Neural cell (in vitro differentiated cells): ENCODE measurements around the gene GRSF1. TPM values are rescaled to one million over a fixed set of nuclear protein-coding genes. Genes with fewer than 3 reads are reported as not detected.

ENCODE experiments used
- H2AFZ ChIP-seq: fragments of 200-600, 300-800 bp; sonication (generic), shearing (Covaris generic); 2 replicates; pipeline ENCODE4 v1.6.0; 2014; ENCODE audit warnings: low read depth, mild to moderate bottlenecking, antibody characterized with exemption, low read length, moderate library complexity
- H3F3A ChIP-seq: fragments of 200-600 bp; shearing (Covaris generic); 2 replicates; pipeline ENCODE4 v1.6.1; 2016; ENCODE audit warnings: mild to moderate bottlenecking, moderate library complexity, mixed read lengths, antibody characterized with exemption, low read length; ENCODE audit not compliant: insufficient read depth, poor library complexity, severe bottlenecking
- H3K27ac ChIP-seq: fragments of 200-600, 300-800 bp; sonication (generic), shearing (Covaris generic); 2 replicates; pipeline ENCODE4 v1.5.1; 2014; ENCODE audit warnings: mild to moderate bottlenecking, low read length, moderate library complexity
- H3K27me3 ChIP-seq: fragments of 300-800, 200-600 bp; sonication (generic), shearing (Covaris generic); 2 replicates; pipeline ENCODE4 v1.6.0; 2014; ENCODE audit warnings: mild to moderate bottlenecking, low read depth, low read length, moderate library complexity; ENCODE audit not compliant: insufficient read depth
- H3K36me3 ChIP-seq: fragments of 300-800, 200-600 bp; sonication (generic), shearing (Covaris generic); 2 replicates; pipeline ENCODE4 v1.5.1; 2014; ENCODE audit warnings: mild to moderate bottlenecking, antibody characterized with exemption, low read length, moderate library complexity; ENCODE audit not compliant: insufficient read depth
- H3K4me2 ChIP-seq: fragments of 300-800, 200-600 bp; sonication (generic), shearing (Covaris generic); 2 replicates; pipeline ENCODE4 v1.6.0; 2014; ENCODE audit warnings: mild to moderate bottlenecking, low read length
- H3K4me3 ChIP-seq: fragments of 300-800, 200-600 bp; sonication (generic), shearing (Covaris generic); 2 replicates; pipeline ENCODE4 v1.5.1; 2014; ENCODE audit warnings: mild to moderate bottlenecking, low read length, moderate library complexity
- H3K79me2 ChIP-seq: fragments of 200-600 bp; shearing (Covaris generic); replicated peaks from 2 replicates; pipeline ENCODE4 v1.6.0; 2014; ENCODE audit warnings: mild to moderate bottlenecking, low read length, moderate library complexity; ENCODE audit not compliant: insufficient read depth
- H3K9ac ChIP-seq: fragments of 300-800, 200-600 bp; sonication (generic), shearing (Covaris generic); 2 replicates; pipeline ENCODE4 v1.6.1; 2016; ENCODE audit warnings: mild to moderate bottlenecking, low read length, mixed read lengths
- H3K9me2 ChIP-seq: fragments of 200-600 bp; shearing (Covaris generic); 2 replicates; pipeline ENCODE4 v1.6.1; 2016; ENCODE audit warnings: mild to moderate bottlenecking, low read length, mixed read lengths; ENCODE audit not compliant: insufficient read depth
- H3K9me3 ChIP-seq: fragments of 200-600, 300-800 bp; sonication (generic), shearing (Covaris generic); 2 replicates; pipeline ENCODE4 v1.6.1; 2016; ENCODE audit warnings: mild to moderate bottlenecking, mixed run types, low read length, moderate library complexity, mixed read lengths
- H4K20me1 ChIP-seq: fragments of 200-600 bp; shearing (Covaris generic); 2 replicates; pipeline ENCODE4 v1.6.1; 2016; ENCODE audit warnings: mild to moderate bottlenecking, mixed run types; ENCODE audit not compliant: insufficient read depth
- EP300 ChIP-seq: fragments of 450-650 bp; conservative IDR thresholded peaks from 2 replicates; pipeline ENCODE4 v1.6.1; 2014; ENCODE audit warnings: antibody characterized with exemption, mild to moderate bottlenecking, moderate library complexity; ENCODE audit not compliant: poor library complexity, severe bottlenecking
- EZH2 ChIP-seq: fragments of 200-600, 300-800 bp; shearing (Covaris generic), sonication (generic); IDR thresholded peaks from 2 replicates; pipeline ENCODE4 v1.6.1; 2014; ENCODE audit warnings: antibody characterized with exemption, low read length, borderline replicate concordance, mild to moderate bottlenecking; ENCODE audit not compliant: insufficient read depth, poor library complexity, severe bottlenecking
- MXI1 ChIP-seq: fragments of 450-650 bp; conservative IDR thresholded peaks from 2 replicates; pipeline ENCODE4 v1.6.1; 2014; ENCODE audit warnings: antibody characterized with exemption, mild to moderate bottlenecking; ENCODE audit not compliant: poor library complexity, severe bottlenecking
- POLR2AphosphoS5 ChIP-seq: IDR thresholded peaks from 2 replicates; pipeline ENCODE4 v1.6.1; 2012
- RAD21 ChIP-seq: fragments of 450-650 bp; conservative IDR thresholded peaks from 2 replicates; pipeline ENCODE4 v1.6.1; 2014; ENCODE audit warnings: antibody characterized with exemption, mild to moderate bottlenecking, moderate library complexity
- REST ChIP-seq: IDR thresholded peaks from 2 replicates; pipeline ENCODE4 v1.6.1; 2012; ENCODE audit warnings: borderline replicate concordance
- SMC3 ChIP-seq: fragments of 450-650 bp; conservative IDR thresholded peaks from 2 replicates; pipeline ENCODE4 v1.6.1; 2014; ENCODE audit warnings: antibody characterized with exemption, mild to moderate bottlenecking, moderate library complexity; ENCODE audit not compliant: poor library complexity
- TAF1 ChIP-seq: IDR thresholded peaks from 2 replicates; pipeline ENCODE4 v1.6.1; 2012; ENCODE audit warnings: low read depth
- polyA plus RNA-seq: library from polyadenylated mRNA; depleted of rRNA; stranded (reverse); fragments of >200 nt; gene quantifications from 2 replicates; pipeline ENCODE4 v1.2.3, GENCODE V29; 2014
- small RNA-seq, 3 experiments: library from RNA; depleted of rRNA; stranded (forward); fragments of <200 nt; gene quantifications; one replicate each; pipeline ENCODE3, GENCODE V24; 2012
- TF ChIP-seq, protein P1 (sequence below): fragments of 450-650 bp; IDR thresholded peaks from 2 replicates; pipeline ENCODE4 v1.5.1; 2014; ENCODE audit warnings: antibody characterized with exemption, mild to moderate bottlenecking, moderate library complexity; ENCODE audit not compliant: poor library complexity, severe bottlenecking

Gene GRSF1
- polyA plus RNA-seq, 1 donor from 2014 or later, result 85.5 TPM

DNA sequence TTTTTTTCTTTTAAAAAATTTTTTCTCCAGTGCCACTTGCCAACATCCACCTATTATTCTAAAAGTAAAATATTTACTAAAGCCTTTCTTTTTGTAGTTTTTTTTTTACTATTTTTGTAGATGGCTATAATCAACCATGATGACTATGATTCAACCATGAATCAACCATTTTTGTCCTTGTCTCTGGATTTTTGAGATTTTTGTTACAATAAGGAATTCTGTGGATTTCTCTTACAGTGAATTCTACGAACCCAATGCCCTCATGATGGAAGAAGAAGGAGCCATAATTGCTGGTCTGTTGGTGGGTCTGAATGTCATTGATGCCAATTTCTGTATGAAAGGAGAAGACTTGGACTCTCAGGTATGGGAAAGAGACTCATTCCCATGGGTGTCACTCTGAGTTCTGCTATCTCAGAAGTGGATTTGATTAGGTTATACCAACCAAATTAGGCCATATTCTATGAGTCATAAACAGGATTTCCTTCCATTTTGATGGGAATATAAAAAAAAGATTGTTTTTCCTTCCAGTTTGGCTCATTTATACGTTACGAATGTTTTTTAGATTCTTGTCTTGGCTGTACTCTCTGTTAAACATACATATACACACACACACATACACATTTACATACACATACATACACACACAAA is 71.3 kb downstream of the GRSF1 start:
- TF ChIP-seq, protein P1, sequence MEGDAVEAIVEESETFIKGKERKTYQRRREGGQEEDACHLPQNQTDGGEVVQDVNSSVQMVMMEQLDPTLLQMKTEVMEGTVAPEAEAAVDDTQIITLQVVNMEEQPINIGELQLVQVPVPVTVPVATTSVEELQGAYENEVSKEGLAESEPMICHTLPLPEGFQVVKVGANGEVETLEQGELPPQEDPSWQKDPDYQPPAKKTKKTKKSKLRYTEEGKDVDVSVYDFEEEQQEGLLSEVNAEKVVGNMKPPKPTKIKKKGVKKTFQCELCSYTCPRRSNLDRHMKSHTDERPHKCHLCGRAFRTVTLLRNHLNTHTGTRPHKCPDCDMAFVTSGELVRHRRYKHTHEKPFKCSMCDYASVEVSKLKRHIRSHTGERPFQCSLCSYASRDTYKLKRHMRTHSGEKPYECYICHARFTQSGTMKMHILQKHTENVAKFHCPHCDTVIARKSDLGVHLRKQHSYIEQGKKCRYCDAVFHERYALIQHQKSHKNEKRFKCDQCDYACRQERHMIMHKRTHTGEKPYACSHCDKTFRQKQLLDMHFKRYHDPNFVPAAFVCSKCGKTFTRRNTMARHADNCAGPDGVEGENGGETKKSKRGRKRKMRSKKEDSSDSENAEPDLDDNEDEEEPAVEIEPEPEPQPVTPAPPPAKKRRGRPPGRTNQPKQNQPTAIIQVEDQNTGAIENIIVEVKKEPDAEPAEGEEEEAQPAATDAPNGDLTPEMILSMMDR, result no peak
- TF ChIP-seq EP300, result no peak
- no peak for TF ChIP-seq RAD21
- no peak for TF ChIP-seq POLR2AphosphoS5
- TF ChIP-seq SMC3, result no peak
- no peak for TF ChIP-seq MXI1
- TF ChIP-seq TAF1, result no peak
- TF ChIP-seq EZH2, result no peak
- TF ChIP-seq REST, result no peak
- H3K27me3 ChIP-seq, result no peaks in the 10 kb centered on the region
- H3K4me3 ChIP-seq, result no peak overlapping the region
- H3K9ac ChIP-seq, result no peak overlapping the region
- H3K9me2 ChIP-seq, result no peaks in the 10 kb centered on the region
- H3K9me3 ChIP-seq, result no peaks in the 10 kb centered on the region
- peaks cover 23% of the 10 kb centered on the region for H3K36me3 ChIP-seq
- no peaks in the 10 kb centered on the region for H3K79me2 ChIP-seq
- no peak overlapping the region for H2AFZ ChIP-seq
- H3K27ac ChIP-seq, result no peak overlapping the region
- H3K4me2 ChIP-seq, result no peak overlapping the region
- H4K20me1 ChIP-seq, result no peaks in the 10 kb centered on the region
- H3F3A ChIP-seq, result no peaks in the 10 kb centered on the region

Small RNAs within 50 kb of the gene (small RNA-seq; reads per million reads assigned to genes)
- gene RF00026 (0 reads per million in 3 experiments), gene RNU6-891P (0 to 0.16 (median 0.06) reads per million in 3 experiments)

Other genes with a start within 250 kb of the GRSF1 start
- 1.2 and 1.5 TPM in 2 replicates for gene AMBN, start 247.6 kb downstream of the GRSF1 start, polyA plus RNA-seq
- 0.18 TPM in 1 of 2 replicates, not detected in the other for gene ENAM, start 211.1 kb downstream of the GRSF1 start, polyA plus RNA-seq
- not detected in 2 replicates for gene JCHAIN, start 173.4 kb downstream of the GRSF1 start, polyA plus RNA-seq
- gene UTP3, start 151.4 kb downstream of the GRSF1 start, polyA plus RNA-seq, result 11.3 and 13.1 TPM in 2 replicates
- gene RUFY3, start 117.9 kb downstream of the GRSF1 start, polyA plus RNA-seq, result 360 and 414 TPM in 2 replicates
- 24.1 and 32.9 TPM in 2 replicates for gene MOB1B, start 62.5 kb upstream of the GRSF1 start, polyA plus RNA-seq
- 136 and 147 TPM in 2 replicates for gene DCK, start 153.8 kb upstream of the GRSF1 start, polyA plus RNA-seq